Measurements from ENCODE around the gene SYT3.
"Not testable (repeated sequence)": the region's sequence is repeated elsewhere in the genome, so short reads cannot be mapped to it uniquely, and the experiment has no call there.

The SYT3 gene

DNA sequence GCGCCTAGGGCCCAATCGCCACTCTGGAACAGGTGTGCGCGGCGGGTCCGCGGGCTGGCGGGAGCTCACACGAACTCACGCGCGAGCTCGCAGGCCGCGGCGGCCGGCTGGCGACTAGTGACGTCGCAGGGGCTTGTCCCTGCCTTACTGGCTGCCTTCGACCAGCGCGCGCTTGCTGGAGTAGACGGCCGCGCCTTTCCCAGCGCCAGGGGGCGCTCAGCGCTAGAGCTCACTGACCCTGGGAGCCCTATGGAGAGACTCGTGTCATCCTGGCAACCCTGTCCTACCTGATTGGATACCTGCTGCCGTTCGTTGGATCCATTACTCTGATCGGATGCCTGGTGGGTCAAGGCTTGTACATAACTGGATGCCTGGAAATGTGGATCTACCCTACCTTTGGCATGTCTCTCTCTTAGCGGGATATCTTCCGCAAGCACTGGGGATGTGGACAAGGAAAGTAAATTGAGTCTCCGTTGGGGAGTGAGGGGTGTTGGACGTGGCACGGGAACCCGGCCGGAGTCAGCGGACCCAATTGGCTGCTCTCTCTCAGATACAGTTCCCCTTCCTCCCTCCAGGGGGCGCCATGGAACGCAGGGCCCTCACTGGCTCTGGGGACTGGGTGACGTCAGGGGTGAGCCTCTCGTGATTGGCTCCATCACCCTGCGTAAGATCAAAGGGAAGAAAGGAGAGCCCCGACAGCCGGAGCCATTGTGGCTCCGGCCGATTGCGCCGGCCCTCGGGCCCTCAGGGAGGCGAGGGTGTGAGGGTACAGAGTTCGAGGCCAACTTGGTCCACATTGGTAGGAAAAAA lies 35.2 kb downstream of the SYT3 start:
- not testable (repeated sequence) for DNase-seq (ENCODE audit: extremely low read depth in 1 of 2, low read depth in 1 of 2)

DNA sequence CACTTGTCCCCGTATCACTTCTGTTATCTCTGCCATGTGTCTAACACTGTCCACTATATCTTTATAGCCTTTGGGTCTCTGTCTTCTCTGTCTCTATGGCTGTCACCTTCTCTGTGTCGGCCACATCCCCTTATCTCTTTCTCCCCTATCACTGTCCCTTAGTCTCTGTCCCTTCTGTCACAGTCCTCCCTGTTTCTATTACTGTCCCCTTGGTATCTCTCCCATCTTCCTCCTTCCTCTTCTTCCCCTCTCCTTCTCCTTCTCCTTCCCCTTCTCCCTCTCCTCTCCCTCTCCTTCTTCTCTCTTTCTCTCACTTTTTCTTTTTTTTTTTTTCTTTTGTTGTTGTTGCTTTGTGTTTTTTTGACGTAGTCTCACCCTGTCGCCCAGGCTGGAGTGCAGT lies 36.7 kb downstream of the SYT3 start:
- DNase-seq (ENCODE audit: extremely low read depth in 1 of 2, low read depth in 1 of 2) = no peak

DNA sequence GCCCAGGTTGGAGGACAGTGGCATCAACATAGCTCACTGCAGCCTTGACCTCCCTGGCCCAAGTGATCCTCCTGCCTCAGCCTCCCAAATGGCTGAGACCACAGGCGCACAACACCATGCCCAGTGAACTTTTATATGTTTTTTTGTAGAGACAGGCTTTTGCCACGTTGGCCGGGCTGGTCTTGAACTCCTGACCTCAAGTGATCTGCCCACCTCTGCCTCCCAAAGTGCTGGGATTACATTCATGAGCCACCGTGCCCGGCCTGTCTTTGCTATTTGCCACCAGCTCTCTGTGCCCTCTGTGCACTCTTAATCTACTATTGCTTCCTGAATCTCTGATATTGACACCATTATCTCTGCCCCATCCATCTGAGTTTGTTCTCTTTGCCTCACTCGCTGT lies 37.2 kb downstream of the SYT3 start:
- no peak for DNase-seq (ENCODE audit: extremely low read depth in 1 of 2, low read depth in 1 of 2)

DNA sequence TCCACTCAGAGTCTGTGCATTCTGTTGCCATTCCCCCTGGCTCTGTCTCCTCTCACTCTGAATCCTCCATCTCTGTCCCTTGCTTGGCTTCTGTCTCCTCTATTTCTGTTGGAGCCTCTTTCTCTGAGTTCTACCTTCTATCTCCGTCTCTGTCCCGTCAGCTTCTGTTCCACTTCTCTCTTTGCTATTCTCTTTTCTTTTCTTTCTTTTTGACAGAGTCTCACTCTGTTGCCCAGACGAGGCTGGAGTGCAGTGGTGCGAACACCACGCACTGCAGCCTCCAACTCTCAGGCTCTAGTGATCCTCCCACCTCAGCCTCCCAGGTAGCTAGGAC lies 37.6 kb downstream of the SYT3 start:
- no peak for DNase-seq (ENCODE audit: extremely low read depth in 1 of 2, low read depth in 1 of 2)

DNA sequence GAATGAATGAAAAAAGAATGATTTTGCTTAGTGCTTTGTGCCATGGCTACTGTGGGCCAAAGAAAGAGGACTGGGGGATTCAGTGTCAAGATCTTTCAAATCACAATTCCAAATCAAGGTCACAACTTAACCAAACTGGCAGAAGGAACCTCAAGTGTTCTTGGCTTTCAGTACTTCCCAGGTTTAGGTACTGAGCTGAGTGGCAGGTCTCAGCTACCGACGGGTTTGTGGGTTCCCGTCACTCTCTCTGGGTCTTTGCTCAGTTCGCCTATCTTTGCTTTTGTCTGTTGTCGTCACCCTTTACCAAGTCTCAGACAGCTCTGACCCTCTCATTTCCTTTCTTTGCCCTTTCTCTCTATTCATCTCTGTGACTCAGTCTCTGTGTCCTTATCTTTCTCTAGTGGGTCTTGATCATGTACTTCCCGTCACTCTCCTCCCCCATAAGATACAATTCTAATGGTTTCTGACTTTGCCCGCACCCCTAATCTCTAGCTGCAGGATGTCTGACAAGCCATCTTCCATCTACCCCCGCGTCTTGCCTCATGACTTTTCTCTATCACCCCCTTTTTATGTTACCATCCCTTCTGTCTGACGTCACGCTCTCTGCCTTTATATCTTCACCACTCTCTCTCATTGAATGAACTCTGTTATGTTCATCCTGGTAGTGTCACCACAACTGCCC lies 38.1 kb downstream of the SYT3 start:
- DNase-seq (ENCODE audit: extremely low read depth in 1 of 2, low read depth in 1 of 2) = no peak

DNA sequence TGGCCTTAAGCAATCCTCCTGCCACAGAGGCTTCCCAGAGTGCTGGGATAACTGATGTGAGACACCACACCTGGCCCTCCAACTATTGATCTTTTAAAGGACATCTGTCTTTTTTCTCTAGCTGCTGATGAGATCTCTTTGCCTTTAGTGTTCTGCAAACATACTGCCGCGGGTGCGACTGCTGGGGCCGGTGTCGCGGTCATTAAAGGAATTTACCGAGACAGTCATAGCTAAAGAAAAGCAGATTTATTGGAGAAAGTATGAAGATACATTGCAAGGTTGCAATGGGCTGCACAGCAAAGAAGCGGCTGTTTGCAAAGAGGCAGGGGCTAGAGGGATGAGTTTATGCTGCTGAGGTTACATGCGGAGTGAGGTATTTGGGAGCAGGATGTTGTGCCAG lies 40.3 kb downstream of the SYT3 start:
- no peak for DNase-seq (ENCODE audit: extremely low read depth in 1 of 2, low read depth in 1 of 2)

DNA sequence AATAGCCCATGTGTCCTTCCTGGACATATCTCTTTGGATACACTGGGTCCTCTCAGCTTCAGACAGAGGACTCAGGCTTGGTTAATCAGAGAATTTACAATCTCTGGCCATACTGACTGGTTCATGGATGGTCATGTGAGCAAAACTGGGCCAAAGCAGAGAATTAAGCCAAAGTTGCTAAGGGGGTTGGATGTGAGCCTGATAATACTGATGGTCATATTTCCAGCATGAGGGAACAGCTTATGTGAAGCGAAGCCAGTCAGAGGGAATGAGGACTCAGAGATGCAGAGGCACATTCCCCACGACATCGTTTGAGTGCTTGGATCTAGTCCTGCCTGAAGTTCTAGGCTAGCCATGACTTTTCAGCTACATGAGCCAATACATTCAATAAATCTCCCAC lies 49.5 kb downstream of the SYT3 start:
- DNase-seq (ENCODE audit: extremely low read depth in 1 of 2, low read depth in 1 of 2) = no peak

DNA sequence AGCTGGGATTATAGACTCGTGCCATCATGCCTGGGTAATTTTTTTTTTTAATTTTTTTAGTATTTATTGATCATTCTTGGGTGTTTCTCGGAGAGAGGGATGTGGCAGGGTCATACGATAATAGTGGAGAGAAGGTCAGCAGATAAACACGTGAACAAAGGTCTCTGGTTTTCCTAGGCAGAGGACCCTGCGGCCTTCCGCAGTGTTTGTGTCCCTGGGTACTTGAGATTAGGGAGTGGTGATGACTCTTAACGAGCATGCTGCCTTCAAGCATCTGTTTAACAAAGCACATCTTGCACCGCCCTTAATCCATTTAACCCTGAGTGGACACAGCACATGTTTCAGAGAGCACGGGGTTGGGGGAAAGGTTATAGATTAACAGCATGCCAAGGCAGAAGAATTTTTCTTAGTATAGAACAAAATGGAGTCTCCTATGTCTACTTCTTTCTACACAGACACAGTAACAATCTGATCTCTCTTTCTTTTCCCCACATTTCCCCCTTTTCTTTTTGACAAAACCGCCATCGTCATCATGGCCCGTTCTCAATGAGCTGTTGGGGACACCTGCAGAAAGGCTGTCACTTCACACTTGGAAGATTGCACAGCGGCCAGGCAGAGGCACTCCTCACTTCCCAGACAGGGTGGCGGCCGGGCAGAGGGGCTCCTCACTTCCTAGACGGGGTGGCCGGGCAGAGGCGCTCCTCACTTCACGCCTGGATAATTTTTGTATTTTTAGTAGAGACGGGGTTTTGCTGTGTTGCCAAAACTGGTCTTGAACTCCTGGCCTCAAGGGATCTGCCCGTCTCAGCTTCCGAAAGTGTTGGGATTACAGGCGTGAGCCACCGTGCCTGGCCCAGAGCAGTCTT lies 57.7 kb downstream of the SYT3 start:
- DNase-seq (ENCODE audit: extremely low read depth in 1 of 2, low read depth in 1 of 2) = not testable (repeated sequence)

DNA sequence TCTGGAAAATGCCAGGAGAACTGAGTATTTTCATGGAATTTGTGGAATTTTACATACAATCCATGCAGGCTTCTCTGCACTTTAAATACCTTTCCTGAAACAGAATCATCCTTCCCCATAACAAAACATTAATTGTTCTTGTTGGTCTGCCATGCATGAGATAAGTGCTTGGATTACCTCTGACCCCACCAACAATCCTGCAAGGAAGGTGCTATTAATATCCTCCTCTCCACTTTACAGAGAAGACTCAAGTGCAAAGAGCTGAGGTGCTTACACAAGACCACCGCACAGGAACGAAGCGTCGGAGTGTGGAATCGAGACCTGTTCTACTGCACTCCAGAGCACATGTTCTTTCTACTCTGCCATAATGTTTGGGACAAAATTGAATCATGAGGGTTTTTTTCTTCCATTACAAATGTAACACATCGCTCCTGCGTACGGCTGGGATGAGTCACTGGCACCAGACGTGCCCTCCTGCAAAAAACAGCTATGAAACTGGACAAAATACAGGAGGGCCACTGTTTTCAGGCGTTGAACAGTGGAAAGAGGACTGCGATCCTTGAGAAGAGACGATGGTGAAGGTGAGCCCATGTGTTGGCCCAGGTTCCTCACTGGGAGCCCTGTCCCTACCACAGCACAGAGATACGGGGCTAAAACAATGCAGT lies 58.6 kb downstream of the SYT3 start:
- no peak for DNase-seq (ENCODE audit: extremely low read depth in 1 of 2, low read depth in 1 of 2)

DNA sequence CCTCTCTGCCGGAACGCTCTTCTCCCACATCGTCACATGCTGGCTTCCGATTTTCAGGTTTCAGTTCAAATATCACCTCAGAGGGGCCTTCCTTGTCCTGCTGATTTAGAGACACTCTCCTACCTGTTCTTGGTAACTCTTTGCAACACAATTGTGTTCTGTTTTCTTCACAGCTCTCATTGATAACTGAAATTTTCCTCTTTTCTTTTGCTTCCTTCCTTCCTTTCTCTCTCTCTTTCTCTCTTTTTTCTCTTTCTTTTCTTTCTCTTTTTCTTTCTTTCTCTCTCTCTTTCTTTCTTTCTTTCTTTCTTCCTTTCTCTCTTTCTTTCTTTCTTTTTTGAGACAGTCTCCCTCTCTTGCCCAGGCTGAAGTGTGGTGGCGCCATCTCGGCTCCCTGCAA lies 59.4 kb downstream of the SYT3 start:
- no peak for DNase-seq (ENCODE audit: extremely low read depth in 1 of 2, low read depth in 1 of 2)

DNA sequence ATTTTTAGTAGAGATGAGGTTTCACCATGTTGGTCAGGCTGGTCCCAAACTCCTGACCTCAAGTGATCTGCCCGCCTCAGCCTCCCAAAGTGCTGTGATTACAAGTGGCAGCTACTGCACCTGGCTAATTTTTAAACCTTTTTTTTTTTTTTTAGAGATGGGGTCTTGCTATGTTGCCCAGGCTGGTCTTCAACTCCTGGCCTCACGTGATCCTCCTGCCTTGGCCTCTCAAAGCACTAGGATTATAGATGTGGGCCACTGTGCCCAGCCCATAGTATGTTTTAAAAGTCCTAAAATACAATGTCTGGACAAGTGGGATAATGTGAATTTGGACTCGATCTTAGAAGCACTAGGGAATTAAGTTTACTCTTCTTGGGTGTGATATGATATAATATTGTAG lies 62.9 kb downstream of the SYT3 start:
- not testable (repeated sequence) for DNase-seq (ENCODE audit: extremely low read depth in 1 of 2, low read depth in 1 of 2)

DNA sequence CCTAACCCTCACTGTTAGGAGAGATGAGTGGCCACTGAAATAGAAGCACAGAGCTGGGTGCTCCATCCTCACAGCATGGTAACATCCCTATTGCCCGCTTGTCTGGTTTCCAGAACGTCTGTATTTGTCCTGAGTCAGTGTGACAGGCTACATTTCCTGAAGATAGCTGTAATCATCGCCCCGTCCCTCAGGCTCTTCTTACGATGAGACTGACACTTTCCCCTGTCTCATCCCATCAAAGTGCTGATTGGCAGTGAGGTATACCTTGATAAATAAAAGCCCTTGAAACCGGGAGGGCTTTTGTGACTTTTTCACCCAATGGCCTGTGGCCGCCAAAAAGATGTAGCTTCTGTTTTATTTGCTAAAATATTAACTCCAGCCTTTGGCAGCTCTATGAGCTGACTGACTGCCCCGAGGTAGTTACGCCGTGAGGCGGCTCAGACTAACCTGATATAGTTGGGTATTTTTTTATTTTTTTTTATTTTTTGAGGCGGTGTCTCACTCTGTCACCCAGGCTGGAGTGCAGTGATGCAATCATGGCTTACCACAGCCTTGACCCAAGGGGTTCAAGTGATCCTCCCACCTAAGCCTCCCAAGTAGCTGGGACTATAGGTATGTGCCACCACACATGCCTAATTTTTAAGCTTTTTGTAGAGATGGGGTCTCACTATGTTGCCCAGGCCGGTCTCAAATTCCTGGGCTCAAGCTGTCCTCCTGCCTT lies 65.8 kb downstream of the SYT3 start:
- DNase-seq (ENCODE audit: extremely low read depth in 1 of 2, low read depth in 1 of 2) = no peak

Measured in activated CD8-positive, alpha-beta memory T cell treated with anti-CD3 and anti-CD28 coated beads for 1 hour (primary cell).